Mucosa of rectum (tissue), 2 donors: ENCODE results near the gene GPC4.

Source experiments
- H3K27ac ChIP-seq, 2 donors: one replicate each; pipeline ENCODE4 v1.7.0; 2013; ENCODE audit warnings: inconsistent platforms in 2 of 2, low read depth in 2 of 2, low read length in 2 of 2
- H3K27me3 ChIP-seq, 2 donors: one replicate each; pipeline ENCODE4 v1.7.0; 2013; ENCODE audit warnings: low read length in 2 of 2; ENCODE audit not compliant: control insufficient read depth in 2 of 2, insufficient read depth in 2 of 2
- H3K36me3 ChIP-seq, 2 donors: one replicate each; pipeline ENCODE4 v1.7.0; 2013; ENCODE audit warnings: low read length in 2 of 2; ENCODE audit not compliant: control insufficient read depth in 2 of 2, insufficient read depth in 2 of 2
- H3K4me1 ChIP-seq, 2 donors: one replicate each; pipeline ENCODE4 v1.7.0; 2013; ENCODE audit warnings: low read length in 2 of 2, mild to moderate bottlenecking in 1 of 2; ENCODE audit not compliant: control insufficient read depth in 2 of 2, insufficient read depth in 2 of 2
- H3K4me3 ChIP-seq, 2 donors: one replicate each; pipeline ENCODE4 v1.7.0; 2013; ENCODE audit warnings: low read length in 2 of 2
- H3K9ac ChIP-seq, 2 donors: one replicate each; pipeline ENCODE4 v1.7.0; 2013; ENCODE audit warnings: low read length in 2 of 2, low read depth in 1 of 2, mild to moderate bottlenecking in 1 of 2
- H3K9me3 ChIP-seq, 2 donors: one replicate each; pipeline ENCODE4 v1.7.0; 2013; ENCODE audit warnings: low read length in 2 of 2; ENCODE audit not compliant: control insufficient read depth in 2 of 2
- donor health status: healthy.
- donor health status: Normal muscosa, but diverticular disease.

The GPC4 gene

DNA sequence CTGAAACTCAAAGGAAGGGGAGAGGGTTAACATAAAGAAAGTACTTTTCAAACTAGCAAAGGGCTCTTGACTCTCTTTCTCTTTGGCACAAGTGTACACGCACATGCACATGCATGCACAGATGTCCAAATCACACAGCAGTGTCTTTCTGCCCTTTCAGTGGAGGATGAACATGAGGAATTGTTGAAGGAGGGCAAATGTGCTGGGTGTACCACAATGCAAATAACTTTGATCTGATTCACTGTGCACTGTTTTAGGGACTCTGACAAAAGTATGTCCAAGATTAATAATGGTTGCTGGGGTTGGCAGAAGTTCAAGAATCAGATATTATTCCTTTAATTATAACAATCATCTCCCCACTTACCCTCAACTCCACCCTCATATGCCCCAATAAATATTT, 93.8 kb downstream of the GPC4 start:
- H3K9ac ChIP-seq = no peak overlapping the region
- no peak overlapping the region for H3K27ac ChIP-seq
- no peaks in the 10 kb centered on the region for H3K9me3 ChIP-seq
- no peak overlapping the region for H3K4me3 ChIP-seq
- peaks cover 0 to 5% of the 10 kb centered on the region in 2 donors for H3K27me3 ChIP-seq
- H3K36me3 ChIP-seq = no peaks in the 10 kb centered on the region
- H3K4me1 ChIP-seq = no peaks in the 10 kb centered on the region

DNA sequence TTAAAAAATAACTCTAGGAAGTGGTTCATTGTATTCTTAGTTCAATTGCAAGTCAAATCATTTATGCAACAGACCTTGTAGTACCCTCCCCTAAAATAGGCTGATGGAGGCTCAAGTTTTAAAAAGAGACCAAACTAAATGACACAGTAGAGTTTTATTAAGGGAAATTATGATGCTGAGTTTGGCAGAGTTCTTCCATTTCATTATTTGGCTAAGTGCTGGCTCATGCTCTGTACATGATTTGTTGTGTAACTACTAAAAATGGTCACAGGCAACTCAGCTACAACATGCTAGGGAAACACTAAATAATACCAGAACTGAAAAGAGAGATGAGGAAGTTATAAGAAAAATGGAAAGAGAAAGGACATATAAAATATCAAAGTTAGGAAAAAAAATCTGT, 101.0 kb downstream of the GPC4 start:
- no peaks in the 10 kb centered on the region for H3K4me1 ChIP-seq

DNA sequence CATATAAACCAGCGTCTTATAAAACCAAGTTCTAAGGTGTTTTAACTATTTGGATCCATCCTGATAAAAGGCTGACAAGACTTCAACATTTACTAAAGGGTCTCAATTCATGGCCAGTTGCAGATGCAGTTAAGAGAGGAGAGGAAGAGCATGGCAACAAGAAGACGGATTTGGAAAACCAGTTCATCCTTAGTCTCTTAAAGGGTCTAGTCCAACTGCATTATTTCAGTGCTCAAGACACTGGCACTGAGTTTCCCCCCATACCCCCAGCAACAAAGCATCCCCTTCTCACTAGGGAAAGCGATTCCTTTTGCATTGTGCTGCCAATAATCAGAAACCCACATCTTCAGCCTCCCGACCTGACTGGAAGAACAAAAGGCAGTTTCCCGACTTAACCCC, 106.8 kb downstream of the GPC4 start:
- Histone ChIP-seq H3K9ac (no peak overlapping the region), H3K9me3 (no peaks in the 10 kb centered on the region), H3K27me3 (no peaks in the 10 kb centered on the region), H3K27ac (no peak overlapping the region), H3K4me3 (no peak overlapping the region), H3K36me3 (no peaks in the 10 kb centered on the region), H3K4me1 (no peaks in the 10 kb centered on the region)

More for the DNA sequence above, 101.0 kb downstream of the GPC4 start:
- Histone ChIP-seq H3K27ac (no peak overlapping the region), H3K36me3 (no peaks in the 10 kb centered on the region), H3K9ac (no peak overlapping the region), H3K4me3 (no peak overlapping the region), H3K9me3 (no peaks in the 10 kb centered on the region), H3K27me3 (no peaks in the 10 kb centered on the region)

DNA sequence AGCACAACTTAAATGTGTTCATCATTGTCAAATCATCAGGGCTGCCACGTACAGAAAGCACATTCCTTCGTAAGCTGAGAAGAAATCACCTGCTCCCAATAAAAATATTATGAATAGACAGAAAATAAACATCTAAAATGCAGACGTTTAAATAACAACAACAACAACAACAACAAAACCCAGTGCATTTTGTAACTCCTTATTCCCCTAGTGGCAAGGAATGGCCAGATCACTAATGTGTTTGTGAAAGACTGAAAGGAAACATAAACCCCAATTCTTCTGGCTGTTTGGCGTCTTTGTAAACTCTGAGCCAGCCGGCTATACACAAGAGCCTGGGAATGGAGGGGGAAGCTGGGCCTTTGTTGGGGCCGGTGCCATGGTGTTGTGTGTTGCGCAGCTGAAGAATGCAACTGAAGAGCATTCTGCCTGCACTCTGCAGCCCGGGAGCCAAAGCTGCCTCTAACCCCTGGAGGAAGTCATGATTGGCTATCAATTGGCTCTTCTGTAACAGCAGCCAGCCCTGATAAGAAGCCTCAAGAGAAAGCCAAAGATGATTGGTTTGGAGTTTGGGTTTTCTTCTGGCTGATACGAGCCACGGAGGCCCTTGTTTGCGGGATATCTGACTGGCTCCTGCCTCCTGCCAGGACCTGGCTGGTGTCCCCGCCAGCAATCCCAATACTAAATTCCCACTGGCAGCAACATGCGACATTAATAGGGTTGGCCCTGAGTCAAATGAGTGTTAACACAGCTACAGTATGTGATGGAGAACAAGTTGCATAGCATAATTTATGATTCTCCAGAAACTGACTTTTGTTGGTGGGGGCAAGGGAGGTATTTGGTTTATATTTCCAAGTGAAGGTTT, 107.4 kb downstream of the GPC4 start:
- Histone ChIP-seq H3K9ac (no peak overlapping the region), H3K27me3 (no peaks in the 10 kb centered on the region), H3K4me3 (no peak overlapping the region), H3K27ac (no peak overlapping the region), H3K9me3 (no peaks in the 10 kb centered on the region), H3K36me3 (no peaks in the 10 kb centered on the region), H3K4me1 (no peaks in the 10 kb centered on the region)

DNA sequence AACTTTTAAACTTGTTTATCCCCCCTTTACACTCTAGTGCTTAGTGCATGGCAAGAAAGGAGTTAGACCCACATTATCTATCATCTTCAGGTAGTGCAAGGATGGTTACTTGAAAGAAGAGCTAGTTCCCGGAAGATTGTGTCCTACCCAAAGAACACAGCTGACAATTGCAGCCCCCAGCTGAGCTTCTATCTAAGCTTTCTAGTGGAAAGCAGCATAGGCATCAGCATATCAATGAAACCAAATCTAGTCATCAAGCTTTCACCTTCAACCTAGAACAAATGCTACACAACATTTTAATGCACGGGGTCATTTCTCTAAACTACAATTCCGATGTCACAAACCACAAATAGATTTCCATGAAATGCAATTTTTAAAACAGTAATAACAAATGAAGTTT, 108.2 kb downstream of the GPC4 start:
- no peaks in the 10 kb centered on the region for H3K27me3 ChIP-seq
- no peak overlapping the region for H3K4me3 ChIP-seq
- H3K4me1 ChIP-seq = no peaks in the 10 kb centered on the region
- no peaks in the 10 kb centered on the region for H3K9me3 ChIP-seq
- no peak overlapping the region for H3K9ac ChIP-seq
- no peaks in the 10 kb centered on the region for H3K36me3 ChIP-seq
- H3K27ac ChIP-seq = no peak overlapping the region

DNA sequence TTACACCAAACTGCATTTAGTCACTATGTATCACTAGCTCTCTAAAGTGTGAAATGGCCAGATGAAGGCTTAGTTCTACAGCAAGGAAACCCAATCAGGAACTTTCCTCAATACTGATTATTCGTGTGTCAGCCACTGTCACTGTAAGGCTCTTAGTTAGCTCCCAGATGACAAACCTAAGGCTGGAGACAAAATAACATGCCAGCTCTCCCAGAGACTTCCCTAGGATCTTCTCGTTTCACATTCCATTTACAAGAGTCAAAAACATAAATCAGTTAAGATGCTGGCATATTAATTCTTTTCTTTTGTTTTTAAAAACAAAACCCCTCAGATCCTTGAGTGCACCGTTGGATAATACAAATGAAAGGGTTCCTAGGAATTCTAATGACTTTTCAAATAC, 109.0 kb downstream of the GPC4 start:
- H3K4me1 ChIP-seq = no peaks in the 10 kb centered on the region
- no peak overlapping the region for H3K27ac ChIP-seq
- H3K36me3 ChIP-seq = no peaks in the 10 kb centered on the region
- no peaks in the 10 kb centered on the region for H3K27me3 ChIP-seq
- H3K9me3 ChIP-seq = no peaks in the 10 kb centered on the region
- no peak overlapping the region for H3K9ac ChIP-seq
- no peak overlapping the region for H3K4me3 ChIP-seq

DNA sequence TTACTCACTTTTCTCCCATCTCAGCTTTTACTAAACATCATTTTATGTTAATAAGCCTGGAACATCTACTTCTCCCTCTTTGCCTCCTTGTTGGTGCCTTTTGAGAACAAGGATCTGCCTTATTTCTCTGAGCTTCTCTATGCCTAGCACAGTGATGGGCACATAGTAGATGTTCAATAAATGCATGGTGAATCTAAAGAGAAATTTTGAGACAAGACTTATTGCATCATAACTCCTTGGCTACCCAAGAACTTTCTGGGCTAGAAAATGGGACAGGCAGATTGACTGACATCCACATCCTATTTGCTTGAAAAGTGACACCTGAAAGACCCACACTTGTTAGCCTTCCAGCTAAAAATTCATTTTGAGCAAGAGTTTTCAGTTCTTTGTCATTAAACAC, 109.9 kb downstream of the GPC4 start:
- no peak overlapping the region for H3K9ac ChIP-seq
- H3K27me3 ChIP-seq = no peaks in the 10 kb centered on the region
- no peaks in the 10 kb centered on the region for H3K36me3 ChIP-seq
- no peak overlapping the region for H3K27ac ChIP-seq
- no peaks in the 10 kb centered on the region for H3K9me3 ChIP-seq
- no peak overlapping the region for H3K4me3 ChIP-seq
- H3K4me1 ChIP-seq = no peaks in the 10 kb centered on the region

DNA sequence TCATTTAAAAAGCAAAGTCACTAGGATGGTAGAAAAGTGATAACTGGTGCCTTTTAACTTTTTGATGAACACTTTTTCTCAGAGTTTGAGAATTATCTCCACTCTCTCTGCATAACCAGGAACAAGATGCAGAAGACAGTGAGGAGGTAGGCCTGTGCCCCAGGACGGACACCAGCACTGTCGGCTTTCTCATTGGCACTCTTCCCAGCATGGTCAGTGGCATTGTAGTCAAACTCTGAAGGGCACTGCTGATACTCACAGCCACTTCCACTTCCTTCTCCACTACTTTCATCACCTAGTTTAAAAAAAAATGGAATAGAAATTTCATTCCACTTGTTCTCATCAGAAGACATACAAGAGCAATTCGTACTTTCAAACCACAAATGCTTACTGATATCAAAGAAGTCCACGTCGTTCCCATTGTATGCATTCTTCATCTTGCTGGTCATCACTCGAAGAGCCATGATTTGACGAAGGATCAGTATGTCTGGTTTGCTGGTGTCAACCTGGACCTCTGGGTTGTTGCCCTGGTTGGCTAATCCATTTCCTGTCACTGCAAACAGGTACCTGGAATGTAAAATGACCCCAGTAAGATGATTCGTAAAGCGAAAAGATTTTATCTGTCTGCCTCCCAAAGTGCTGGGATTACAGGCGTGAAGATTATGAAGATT, 112.4 kb downstream of the GPC4 start:
- H3K27ac ChIP-seq = no peak overlapping the region
- no peaks in the 10 kb centered on the region for H3K9me3 ChIP-seq
- no peaks in the 10 kb centered on the region for H3K4me1 ChIP-seq
- no peaks in the 10 kb centered on the region for H3K27me3 ChIP-seq
- H3K4me3 ChIP-seq = no peak overlapping the region
- H3K36me3 ChIP-seq = no peaks in the 10 kb centered on the region
- H3K9ac ChIP-seq = no peak overlapping the region

DNA sequence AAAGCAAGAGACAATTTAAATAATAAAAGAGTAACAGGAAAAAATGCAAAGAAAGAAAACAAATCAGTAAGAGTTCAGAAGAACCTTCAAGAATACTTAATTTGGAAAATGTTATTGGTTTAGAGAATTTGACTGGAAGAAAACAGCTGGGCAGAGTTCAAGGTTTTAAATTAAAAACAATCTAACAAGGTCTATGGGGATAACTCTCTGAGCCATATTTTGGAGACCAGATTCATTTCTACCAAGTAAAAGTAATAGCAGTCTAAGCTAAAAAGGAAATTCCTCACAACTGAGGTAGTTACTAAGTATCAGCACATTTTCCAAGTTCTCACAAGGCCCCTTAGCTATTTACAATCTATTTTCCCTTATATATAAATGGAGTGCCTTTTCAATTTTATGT, 114.7 kb downstream of the GPC4 start:
- H3K27me3 ChIP-seq = no peaks in the 10 kb centered on the region
- H3K4me3 ChIP-seq = no peak overlapping the region
- no peaks in the 10 kb centered on the region for H3K36me3 ChIP-seq
- no peaks in the 10 kb centered on the region for H3K4me1 ChIP-seq
- no peaks in the 10 kb centered on the region for H3K9me3 ChIP-seq
- no peak overlapping the region for H3K27ac ChIP-seq
- no peak overlapping the region for H3K9ac ChIP-seq

DNA sequence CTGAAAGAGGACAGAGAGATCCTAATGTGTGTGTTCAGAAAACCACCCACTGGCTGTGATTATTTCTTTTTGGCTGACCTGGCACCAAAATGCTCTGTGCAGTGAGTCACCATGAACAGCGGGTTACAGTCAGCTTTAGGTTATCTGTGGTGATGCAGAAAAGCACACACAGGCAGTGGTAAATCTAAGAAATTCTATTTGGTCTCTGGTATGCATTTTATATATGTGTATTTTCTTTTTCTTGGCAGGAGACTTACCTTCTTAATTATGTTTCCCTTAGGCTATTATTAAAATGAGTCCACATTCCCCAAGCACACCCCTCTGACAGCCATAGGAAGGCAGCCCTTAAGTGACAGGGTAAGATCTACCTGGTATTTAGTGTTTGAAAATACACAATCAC, 118.0 kb downstream of the GPC4 start:
- Histone ChIP-seq H3K27ac (no peak overlapping the region), H3K4me3 (no peak overlapping the region), H3K9ac (no peak overlapping the region), H3K27me3 (no peaks in the 10 kb centered on the region), H3K4me1 (no peaks in the 10 kb centered on the region), H3K36me3 (no peaks in the 10 kb centered on the region), H3K9me3 (no peaks in the 10 kb centered on the region)
